ENCODE data around the gene CRACR2A.

DNA sequence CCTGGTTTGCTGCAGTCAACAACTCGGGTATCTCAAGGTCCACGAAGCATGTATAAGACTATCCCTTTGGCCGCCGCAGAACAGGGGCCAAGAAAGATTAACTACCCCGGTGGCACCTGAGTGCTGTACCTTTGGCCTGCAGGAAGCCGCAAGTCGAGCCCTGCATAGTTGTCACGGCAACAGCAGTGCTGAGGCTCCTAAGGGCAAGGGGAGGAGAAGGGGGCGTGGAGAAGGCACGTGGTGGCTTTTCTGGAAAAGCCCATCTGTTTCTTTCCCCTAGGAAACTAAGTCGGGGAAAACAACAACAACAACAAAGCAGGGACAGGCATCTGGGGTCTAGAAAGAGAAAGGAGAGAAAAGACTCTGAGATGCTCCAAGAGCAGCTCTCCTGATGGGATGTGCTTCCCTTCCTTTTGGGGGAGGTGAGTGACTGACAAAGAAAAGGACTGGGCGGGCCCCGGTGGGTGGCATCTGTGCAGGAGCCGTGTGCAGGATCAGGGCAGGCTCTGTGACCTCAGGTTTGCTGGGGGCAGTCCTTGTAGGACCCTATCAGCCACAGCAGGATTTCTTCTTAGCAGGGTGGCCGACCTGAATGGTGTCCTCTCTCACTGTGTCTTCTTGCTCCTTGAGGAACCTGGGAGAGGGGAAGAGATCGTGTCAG lies 138.0 kb downstream of the CRACR2A start:
- TF ChIP-seq POLR2A (IDR thresholded peaks at IDR 0.05): no peak
- TF ChIP-seq, protein P1, sequence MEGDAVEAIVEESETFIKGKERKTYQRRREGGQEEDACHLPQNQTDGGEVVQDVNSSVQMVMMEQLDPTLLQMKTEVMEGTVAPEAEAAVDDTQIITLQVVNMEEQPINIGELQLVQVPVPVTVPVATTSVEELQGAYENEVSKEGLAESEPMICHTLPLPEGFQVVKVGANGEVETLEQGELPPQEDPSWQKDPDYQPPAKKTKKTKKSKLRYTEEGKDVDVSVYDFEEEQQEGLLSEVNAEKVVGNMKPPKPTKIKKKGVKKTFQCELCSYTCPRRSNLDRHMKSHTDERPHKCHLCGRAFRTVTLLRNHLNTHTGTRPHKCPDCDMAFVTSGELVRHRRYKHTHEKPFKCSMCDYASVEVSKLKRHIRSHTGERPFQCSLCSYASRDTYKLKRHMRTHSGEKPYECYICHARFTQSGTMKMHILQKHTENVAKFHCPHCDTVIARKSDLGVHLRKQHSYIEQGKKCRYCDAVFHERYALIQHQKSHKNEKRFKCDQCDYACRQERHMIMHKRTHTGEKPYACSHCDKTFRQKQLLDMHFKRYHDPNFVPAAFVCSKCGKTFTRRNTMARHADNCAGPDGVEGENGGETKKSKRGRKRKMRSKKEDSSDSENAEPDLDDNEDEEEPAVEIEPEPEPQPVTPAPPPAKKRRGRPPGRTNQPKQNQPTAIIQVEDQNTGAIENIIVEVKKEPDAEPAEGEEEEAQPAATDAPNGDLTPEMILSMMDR (IDR thresholded peaks at IDR 0.05): no peak
